Immature natural killer cell (primary cell): Measurements from ENCODE around the gene RXRA. TPM values are rescaled to one million over a fixed set of nuclear protein-coding genes. Genes with fewer than 3 reads are reported as not detected.
A peak's percentile ranks its signal among the peaks of the same experiment; 100 is the strongest.

ENCODE experiments used
- DNase-seq, 3 donors: peaks; one replicate each; pipeline ENCODE4 v3.0.0; 2022; ENCODE audit warnings: mixed read lengths in 1 of 3
- H3K27ac Mint-ChIP-seq, 6 donors: one replicate each; pipeline ENCODE4 v1.8.0; 2020; ENCODE audit warnings: mixed read lengths in 6 of 6, mild to moderate bottlenecking in 5 of 6, inconsistent platforms in 4 of 6, moderate library complexity in 3 of 6
- H3K27me3 Mint-ChIP-seq, 3 donors: one replicate each; pipeline ENCODE4 v1.8.0; 2020 to 2021; ENCODE audit warnings: low read depth in 3 of 3, mild to moderate bottlenecking in 3 of 3, mixed read lengths in 3 of 3, moderate library complexity in 3 of 3, inconsistent platforms in 1 of 3
- H3K36me3 Mint-ChIP-seq, 3 donors: one replicate each; pipeline ENCODE4 v1.8.0; 2020; ENCODE audit warnings: mixed read lengths in 3 of 3, inconsistent platforms in 2 of 3, mild to moderate bottlenecking in 2 of 3
- H3K4me1 Mint-ChIP-seq, 2 donors: one replicate each; pipeline ENCODE4 v1.8.0; 2020; ENCODE audit warnings: inconsistent platforms in 2 of 2, mild to moderate bottlenecking in 2 of 2, mixed read lengths in 2 of 2, moderate library complexity in 1 of 2
- H3K4me3 Mint-ChIP-seq, 5 donors: one replicate each; pipeline ENCODE4 v1.8.0; 2020; ENCODE audit warnings: mild to moderate bottlenecking in 5 of 5, mixed read lengths in 5 of 5, inconsistent platforms in 3 of 5, moderate library complexity in 3 of 5
- H3K9me3 Mint-ChIP-seq, 6 donors: one replicate each; pipeline ENCODE4 v1.8.0; 2020; ENCODE audit warnings: mild to moderate bottlenecking in 6 of 6, mixed read lengths in 6 of 6, inconsistent platforms in 4 of 6, moderate library complexity in 3 of 6
- polyA plus RNA-seq, 3 donors: library from polyadenylated mRNA; unstranded; fragments of 300-500 nt; fragmentation: Illumina TruSeq; gene quantifications; one replicate each; pipeline ENCODE4 v1.2.3, GENCODE V29; 2021

Gene RXRA
- polyA plus RNA-seq, 3 donors from 2014 or later, result 1.0 to 4.4 (median 1.9) TPM

DNA sequence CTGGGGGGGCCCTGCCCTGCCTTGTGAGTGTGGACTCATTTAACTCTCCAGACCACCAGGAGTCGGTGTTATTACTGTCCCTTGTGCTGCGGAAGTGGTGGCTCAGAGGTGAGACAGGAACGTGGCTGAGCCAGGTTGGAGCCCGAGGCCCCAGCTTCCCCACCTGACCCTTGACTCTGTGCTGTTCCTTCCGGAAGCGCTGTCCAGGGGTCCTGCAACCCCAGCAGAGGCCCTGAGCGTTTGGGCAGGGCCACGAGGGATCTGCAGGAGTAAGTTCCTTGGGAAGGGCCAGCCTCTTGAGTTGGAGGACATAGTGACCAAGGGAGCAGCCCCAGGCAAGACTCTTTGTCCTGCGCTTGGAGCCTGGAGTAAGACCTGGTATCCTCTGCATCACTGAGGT, 99.6 kb downstream of the RXRA start:
- peaks cover 0 to 4% of the 10 kb centered on the region in 2 donors for H3K4me1 Mint-ChIP-seq
- DNase-seq, result no peak
- H3K36me3 Mint-ChIP-seq, result peaks cover 0 to 6% (median 5%) of the 10 kb centered on the region in 3 donors
- H3K27me3 Mint-ChIP-seq, result peaks cover 0 to 2% (median 0%) of the 10 kb centered on the region in 3 donors
- H3K9me3 Mint-ChIP-seq, result no peaks in the 10 kb centered on the region
- no peak overlapping the region for H3K27ac Mint-ChIP-seq
- no peak overlapping the region for H3K4me3 Mint-ChIP-seq

- Mint-ChIP-seq H3K27ac (no peak overlapping the region), H3K27me3 (peaks cover 0 to 2% (median 0%) of the 10 kb centered on the region in 3 donors), H3K9me3 (no peaks in the 10 kb centered on the region), H3K4me3 (no peak overlapping the region), H3K36me3 (no peaks in the 10 kb centered on the region), H3K4me1 (peaks cover 0 to 3% of the 10 kb centered on the region in 2 donors)
- no peak for DNase-seq
Observed at GRCh38 chr9:134426436-134426835, 100.2 kb downstream of the RXRA start.

DNA sequence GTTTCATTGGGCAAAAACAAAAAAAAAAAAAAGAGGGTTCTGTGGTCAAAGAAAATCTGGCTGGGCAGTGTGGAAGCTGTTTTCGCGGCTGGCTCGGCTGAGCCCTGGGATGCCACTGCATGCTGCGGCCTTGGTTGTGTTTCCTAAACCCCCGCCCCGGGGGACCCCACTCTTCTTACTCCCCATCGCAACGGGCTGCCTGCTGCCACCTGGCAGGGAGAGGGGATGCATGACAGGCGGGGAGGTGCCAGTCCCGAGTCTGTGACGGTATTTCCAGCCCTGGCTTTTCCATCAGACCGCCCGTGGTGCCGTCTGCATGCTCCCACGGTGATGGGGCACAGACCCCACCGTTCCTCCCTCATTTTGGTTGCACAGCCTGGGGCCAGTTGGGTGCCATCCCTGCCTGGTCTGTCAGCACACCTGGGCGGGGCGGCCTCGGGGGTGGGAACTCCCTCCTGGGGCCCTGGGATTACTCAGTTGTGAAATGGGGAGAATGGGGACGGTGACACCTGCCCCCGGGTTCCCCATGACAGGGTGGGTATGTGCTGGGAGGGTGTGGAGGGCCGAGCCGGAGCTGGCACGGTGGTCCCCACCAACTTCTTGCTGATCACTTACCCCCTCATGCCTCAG, 101.0 kb downstream of the RXRA start:
- no peaks in the 10 kb centered on the region for H3K36me3 Mint-ChIP-seq
- no peaks in the 10 kb centered on the region for H3K9me3 Mint-ChIP-seq
- H3K27ac Mint-ChIP-seq, result no peak overlapping the region
- H3K4me1 Mint-ChIP-seq, result peaks cover 0 to 3% of the 10 kb centered on the region in 2 donors
- H3K27me3 Mint-ChIP-seq, result peaks cover 0 to 2% (median 0%) of the 10 kb centered on the region in 3 donors
- no peak for DNase-seq
- H3K4me3 Mint-ChIP-seq, result no peak overlapping the region

GRCh38 chr9:134428559-134428958, 102.3 kb downstream of the RXRA start:
- Mint-ChIP-seq H3K4me3 (no peak overlapping the region), H3K36me3 (peaks cover 0 to 3% (median 0%) of the 10 kb centered on the region in 3 donors), H3K9me3 (no peaks in the 10 kb centered on the region), H3K27me3 (peaks cover 0 to 2% (median 0%) of the 10 kb centered on the region in 3 donors), H3K27ac (no peak overlapping the region), H3K4me1 (peaks cover 0 to 3% of the 10 kb centered on the region in 2 donors)
- no peak for DNase-seq

- peaks cover 0 to 3% of the 10 kb centered on the region in 2 donors for H3K4me1 Mint-ChIP-seq
- H3K27me3 Mint-ChIP-seq, result peaks cover 0 to 2% (median 0%) of the 10 kb centered on the region in 3 donors
- no peak overlapping the region for H3K4me3 Mint-ChIP-seq
- DNase-seq, result no peak
- H3K27ac Mint-ChIP-seq, result peak overlapping the region in 1 of 6 donors; percentile 12
- H3K36me3 Mint-ChIP-seq, result peaks cover 0 to 3% (median 0%) of the 10 kb centered on the region in 3 donors
- H3K9me3 Mint-ChIP-seq, result no peaks in the 10 kb centered on the region
Observed at GRCh38 chr9:134429007-134429406, 102.8 kb downstream of the RXRA start.

- DNase-seq, result peak in 1 of 3 donors; percentile 28
- H3K36me3 Mint-ChIP-seq, result peaks cover 0 to 3% (median 0%) of the 10 kb centered on the region in 3 donors
- H3K4me1 Mint-ChIP-seq, result peaks cover 0 to 3% of the 10 kb centered on the region in 2 donors
- H3K27me3 Mint-ChIP-seq, result peaks cover 0 to 2% (median 0%) of the 10 kb centered on the region in 3 donors
- H3K4me3 Mint-ChIP-seq, result no peak overlapping the region
- no peaks in the 10 kb centered on the region for H3K9me3 Mint-ChIP-seq
- peak overlapping the region in 1 of 6 donors; percentile 12 for H3K27ac Mint-ChIP-seq
Observed at GRCh38 chr9:134429481-134429880, 103.2 kb downstream of the RXRA start.

- Mint-ChIP-seq H3K9me3 (no peaks in the 10 kb centered on the region), H3K27ac (no peak overlapping the region), H3K4me1 (peaks cover 0 to 3% of the 10 kb centered on the region in 2 donors), H3K27me3 (peaks cover 0 to 3% (median 0%) of the 10 kb centered on the region in 3 donors), H3K36me3 (peaks cover 0 to 6% (median 3%) of the 10 kb centered on the region in 3 donors), H3K4me3 (no peak overlapping the region)
- no peak for DNase-seq
Observed at GRCh38 chr9:134431095-134431494, 104.8 kb downstream of the RXRA start.

- peaks cover 0 to 3% (median 1%) of the 10 kb centered on the region in 3 donors for H3K27me3 Mint-ChIP-seq
- H3K9me3 Mint-ChIP-seq, result no peaks in the 10 kb centered on the region
- H3K4me3 Mint-ChIP-seq, result no peak overlapping the region
- no peak for DNase-seq
- H3K27ac Mint-ChIP-seq, result no peak overlapping the region
- H3K4me1 Mint-ChIP-seq, result peaks cover 0 to 3% of the 10 kb centered on the region in 2 donors
- peaks cover 0 to 11% (median 7%) of the 10 kb centered on the region in 3 donors for H3K36me3 Mint-ChIP-seq
Observed at GRCh38 chr9:134431626-134432025, 105.4 kb downstream of the RXRA start.

- H3K27me3 Mint-ChIP-seq, result peaks cover 0 to 5% (median 3%) of the 10 kb centered on the region in 3 donors
Observed at GRCh38 chr9:134432471-134432870, 106.2 kb downstream of the RXRA start.

GRCh38 chr9:134433101-134433500, 106.8 kb downstream of the RXRA start:
- Mint-ChIP-seq H3K27ac (no peak overlapping the region), H3K36me3 (peaks cover 0 to 11% (median 7%) of the 10 kb centered on the region in 3 donors), H3K4me3 (no peak overlapping the region), H3K4me1 (peaks cover 0 to 3% of the 10 kb centered on the region in 2 donors), H3K9me3 (no peaks in the 10 kb centered on the region), H3K27me3 (peaks cover 0 to 5% (median 3%) of the 10 kb centered on the region in 3 donors)
- no peak for DNase-seq

More at GRCh38 chr9:134432471-134432870, 106.2 kb downstream of the RXRA start:
- H3K27ac Mint-ChIP-seq, result no peak overlapping the region
- DNase-seq, result no peak
- peaks cover 0 to 11% (median 7%) of the 10 kb centered on the region in 3 donors for H3K36me3 Mint-ChIP-seq
- H3K4me1 Mint-ChIP-seq, result peaks cover 0 to 3% of the 10 kb centered on the region in 2 donors
- no peaks in the 10 kb centered on the region for H3K9me3 Mint-ChIP-seq
- H3K4me3 Mint-ChIP-seq, result no peak overlapping the region

- peaks cover 0 to 5% (median 3%) of the 10 kb centered on the region in 3 donors for H3K27me3 Mint-ChIP-seq
- peaks cover 0 to 3% of the 10 kb centered on the region in 2 donors for H3K4me1 Mint-ChIP-seq
- no peak overlapping the region for H3K27ac Mint-ChIP-seq
- H3K36me3 Mint-ChIP-seq, result peaks cover 0 to 11% (median 7%) of the 10 kb centered on the region in 3 donors
- no peak for DNase-seq
- H3K4me3 Mint-ChIP-seq, result no peak overlapping the region
- H3K9me3 Mint-ChIP-seq, result no peaks in the 10 kb centered on the region
Observed at GRCh38 chr9:134433909-134434882, 107.9 kb downstream of the RXRA start.

GRCh38 chr9:134434894-134435506, 108.7 kb downstream of the RXRA start:
- H3K36me3 Mint-ChIP-seq, result peaks cover 0 to 14% (median 7%) of the 10 kb centered on the region in 3 donors
- no peak overlapping the region for H3K27ac Mint-ChIP-seq
- no peak for DNase-seq
- H3K27me3 Mint-ChIP-seq, result peaks cover 0 to 5% (median 5%) of the 10 kb centered on the region in 3 donors
- no peak overlapping the region for H3K4me3 Mint-ChIP-seq
- no peaks in the 10 kb centered on the region for H3K9me3 Mint-ChIP-seq
- H3K4me1 Mint-ChIP-seq, result peaks cover 0 to 4% of the 10 kb centered on the region in 2 donors
